Right atrium auricular region (tissue), 2 donors: ENCODE measurements around the gene ANKRD13B. TPM values are rescaled to one million over a fixed set of nuclear protein-coding genes. Genes with fewer than 3 reads are reported as not detected.

ENCODE experiments used
- DNase-seq: peaks from one replicate; pipeline ENCODE4 v3.0.0-alpha.2; 2019; ENCODE audit warnings: low spot score
- H3K27ac ChIP-seq, 2 donors: fragments of 200-600 bp; sonication (generic); 1 replicate in 1 of 2; 2 replicates in 1 of 2; pipeline ENCODE4 v1.5.1; 2016 to 2019
- H3K27me3 ChIP-seq, 2 donors: fragments of 200-600 bp; sonication (generic); one replicate each; pipeline versions ENCODE4 v1.5.1 to v1.6.0; 2017 to 2019
- H3K36me3 ChIP-seq: fragments of 200-600 bp; sonication (generic); one replicate; pipeline ENCODE4 v1.5.1; 2016
- H3K4me1 ChIP-seq, 2 donors: fragments of 200-600 bp; sonication (generic); one replicate each; pipeline versions ENCODE4 v1.5.1 to v1.6.0; 2017 to 2019
- H3K4me3 ChIP-seq, 2 donors: fragments of 200-600 bp; sonication (generic); 1 replicate in 1 of 2; 2 replicates in 1 of 2; pipeline ENCODE4 v1.5.1; 2017 to 2019; ENCODE audit warnings: mild to moderate bottlenecking in 1 of 2, moderate library complexity in 1 of 2
- H3K9me3 ChIP-seq, 2 donors: fragments of 200-600 bp; sonication (generic); one replicate each; pipeline ENCODE4 v1.5.1; 2019
- CTCF ChIP-seq, 2 donors: fragments of 200-600 bp; sonication (generic); IDR thresholded peaks; one replicate each; pipeline ENCODE4 v1.5.1; 2019; ENCODE audit warnings: antibody characterized with exemption in 2 of 2
- total RNA-seq, 2 donors: library from RNA; depleted of rRNA; stranded (reverse); fragments of >200 nt; gene quantifications; one replicate each; pipeline ENCODE4 v1.1.0, GENCODE V29; 2016

The ANKRD13B gene
- total RNA-seq, 2 donors from 2014 or later: 6.6 to 8.3 TPM

GRCh38 chr17:29624586-29624985 lies 31.7 kb downstream of the ANKRD13B start:
- Histone ChIP-seq H3K4me1 (peaks cover 0 to 54% of the 10 kb centered on the region in 2 donors), H3K27me3 (no peaks in the 10 kb centered on the region), H3K27ac (peak overlapping the region; percentile 8 to 53), H3K4me3 (no peak overlapping the region), H3K9me3 (no peaks in the 10 kb centered on the region), H3K36me3 (peaks cover under 1% of the 10 kb centered on the region)
- TF ChIP-seq CTCF (IDR thresholded peaks at IDR 0.05): no peak
- DNase-seq: no peak

- H3K27ac ChIP-seq: peak overlapping the region; percentile 8 to 53
- H3K4me1 ChIP-seq: peaks cover 0 to 48% of the 10 kb centered on the region in 2 donors
- DNase-seq: no peak
Observed at GRCh38 chr17:29625037-29625750, 32.3 kb downstream of the ANKRD13B start.

GRCh38 chr17:29627951-29628350 lies 35.0 kb downstream of the ANKRD13B start:
- no peak for TF ChIP-seq CTCF (IDR thresholded peaks at IDR 0.05)
- peaks cover 34% of the 10 kb centered on the region for H3K36me3 ChIP-seq
- H3K4me3 ChIP-seq: no peak overlapping the region
- H3K4me1 ChIP-seq: peaks cover 0 to 27% of the 10 kb centered on the region in 2 donors
- no peaks in the 10 kb centered on the region for H3K27me3 ChIP-seq
- peak overlapping the region in 1 of 2 donors; percentile 65 for H3K27ac ChIP-seq
- no peak for DNase-seq
- no peaks in the 10 kb centered on the region for H3K9me3 ChIP-seq

More at GRCh38 chr17:29625037-29625750, 32.3 kb downstream of the ANKRD13B start:
- H3K4me3 ChIP-seq: no peak overlapping the region
- no peaks in the 10 kb centered on the region for H3K9me3 ChIP-seq
- TF ChIP-seq CTCF (IDR thresholded peaks at IDR 0.05): peak in 1 of 2 donors; percentile 42
- H3K36me3 ChIP-seq: peaks cover 6% of the 10 kb centered on the region
- H3K27me3 ChIP-seq: no peaks in the 10 kb centered on the region

- no peaks in the 10 kb centered on the region for H3K9me3 ChIP-seq
- no peaks in the 10 kb centered on the region for H3K27me3 ChIP-seq
- peaks cover 37% of the 10 kb centered on the region for H3K36me3 ChIP-seq
- no peak overlapping the region for H3K4me3 ChIP-seq
- H3K27ac ChIP-seq: peak overlapping the region in 1 of 2 donors; percentile 65
- no peak for DNase-seq
- H3K4me1 ChIP-seq: peaks cover 0 to 21% of the 10 kb centered on the region in 2 donors
- TF ChIP-seq CTCF (IDR thresholded peaks at IDR 0.05): no peak
Observed at GRCh38 chr17:29628644-29629043, 35.7 kb downstream of the ANKRD13B start.

GRCh38 chr17:29629839-29630238 lies 36.9 kb downstream of the ANKRD13B start:
- no peak overlapping the region for H3K27ac ChIP-seq
- H3K27me3 ChIP-seq: no peaks in the 10 kb centered on the region
- no peak for DNase-seq
- peaks cover 49% of the 10 kb centered on the region for H3K36me3 ChIP-seq
- no peaks in the 10 kb centered on the region for H3K9me3 ChIP-seq
- TF ChIP-seq CTCF (IDR thresholded peaks at IDR 0.05): no peak
- no peak overlapping the region for H3K4me3 ChIP-seq
- peaks cover 0 to 16% of the 10 kb centered on the region in 2 donors for H3K4me1 ChIP-seq
